Neural progenitor cell (in vitro differentiated cells): ENCODE measurements around the gene ANGPTL7.

Experiments
- CTCF ChIP-seq: fragments of 200-600 bp; sonication (generic); IDR thresholded peaks from 2 replicates; pipeline ENCODE4 v1.5.1; 2017; ENCODE audit warnings: antibody characterized with exemption, mild to moderate bottlenecking
- EZH2phosphoT487 ChIP-seq: fragments of 200-600 bp; sonication (generic); IDR thresholded peaks from 2 replicates; pipeline ENCODE4 v1.6.1; 2017; ENCODE audit warnings: antibody characterized with exemption

- TF ChIP-seq CTCF (no peak), EZH2phosphoT487 (no peak)
Observed at GRCh38 chr1:11175461-11175860, 13.7 kb upstream of the ANGPTL7 start.
